Keratinocyte (primary cell): ENCODE measurements around the gene CAMK2G. TPM values are rescaled to one million over a fixed set of nuclear protein-coding genes. Genes with fewer than 3 reads are reported as not detected.

Source experiments
- DNase-seq: peaks from one replicate; pipeline ENCODE4 v3.0.0-alpha.2; 2011; ENCODE audit warnings: low read depth, missing footprints, low spot score
- FAIRE-seq: peaks from 2 replicates; lab custom pipeline; 2011; peaks lifted over from hg19 to GRCh38; lab: Jason Lieb, UNC
- H2AFZ ChIP-seq: 2 replicates; pipeline ENCODE4 v1.6.0; 2012; ENCODE audit warnings: low read length, control low read depth, inconsistent platforms; ENCODE audit not compliant: control insufficient read depth
- H3K27ac ChIP-seq: 2 replicates; pipeline ENCODE4 v1.5.1; 2011; ENCODE audit warnings: low read length; ENCODE audit not compliant: control insufficient read depth, insufficient read depth
- H3K27me3 ChIP-seq: 3 replicates; pipeline ENCODE4 v1.6.0; 2011; ENCODE audit warnings: low read length; ENCODE audit not compliant: control insufficient read depth, insufficient read depth; ENCODE audit errors: extremely low read depth
- H3K36me3 ChIP-seq, 2 experiments: 2 replicates in 1 of 2; 3 replicates in 1 of 2; pipeline ENCODE4 v1.5.1; 2011; ENCODE audit warnings: low read length in 2 of 2, mild to moderate bottlenecking in 1 of 2; ENCODE audit not compliant: control insufficient read depth in 2 of 2, insufficient read depth in 2 of 2; ENCODE audit errors: extremely low read depth in 1 of 2
- H3K4me1 ChIP-seq: 3 replicates; pipeline ENCODE4 v1.5.1; 2011; ENCODE audit warnings: low read length; ENCODE audit not compliant: control insufficient read depth, insufficient read depth; ENCODE audit errors: extremely low read depth
- H3K4me2 ChIP-seq: 3 replicates; pipeline ENCODE4 v1.6.0; 2011; ENCODE audit warnings: low read depth, low read length; ENCODE audit not compliant: control insufficient read depth, insufficient read depth; ENCODE audit errors: extremely low read depth
- H3K4me3 ChIP-seq, 3 experiments: fragments of 200-600 bp in 1 of 3; sonication (generic) in 1 of 3; 2 replicates in 2 of 3; 3 replicates in 1 of 3; pipeline ENCODE4 v1.5.1; 2011 to 2016; ENCODE audit warnings: low read length in 3 of 3, mild to moderate bottlenecking in 3 of 3, control low read depth in 2 of 3, inconsistent platforms in 1 of 3, low read depth in 1 of 3, mixed read lengths in 1 of 3, mixed run types in 1 of 3, moderate library complexity in 1 of 3; ENCODE audit not compliant: control insufficient read depth in 2 of 3, insufficient read depth in 2 of 3; ENCODE audit errors: extremely low read depth in 1 of 3
- H3K79me2 ChIP-seq: 2 replicates; pipeline ENCODE4 v1.6.0; 2012; ENCODE audit warnings: low read length; ENCODE audit not compliant: control insufficient read depth, insufficient read depth
- H3K9ac ChIP-seq: 3 replicates; pipeline ENCODE4 v1.6.0; 2011; ENCODE audit warnings: low read length; ENCODE audit not compliant: control insufficient read depth, insufficient read depth; ENCODE audit errors: extremely low read depth
- H3K9me1 ChIP-seq: 3 replicates; pipeline ENCODE4 v1.6.0; 2011; ENCODE audit warnings: low read length; ENCODE audit not compliant: control insufficient read depth, insufficient read depth; ENCODE audit errors: extremely low read depth
- H3K9me3 ChIP-seq: 2 replicates; pipeline ENCODE4 v1.5.1; 2012; ENCODE audit warnings: low read depth, low read length; ENCODE audit not compliant: control insufficient read depth
- H4K20me1 ChIP-seq: 3 replicates; pipeline ENCODE4 v1.6.0; 2011; ENCODE audit warnings: low read length; ENCODE audit not compliant: control insufficient read depth, insufficient read depth; ENCODE audit errors: extremely low read depth
- CTCF ChIP-seq, 3 experiments: IDR thresholded peaks in 1 of 3; conservative IDR thresholded peaks in 1 of 3; optimal IDR thresholded peaks in 1 of 3; 2 replicates in 2 of 3; 3 replicates in 1 of 3; pipeline versions ENCODE3 to v1.5.1; 2011; ENCODE audit warnings: low read length in 3 of 3, mild to moderate bottlenecking in 3 of 3, moderate library complexity in 2 of 3, control low read depth in 1 of 3, inconsistent platforms in 1 of 3; ENCODE audit not compliant: insufficient read depth in 2 of 3; ENCODE audit errors: extremely low read depth in 1 of 3
- EZH2 ChIP-seq: IDR thresholded peaks from one replicate; pipeline ENCODE4 v1.6.1; 2012; ENCODE audit warnings: inconsistent platforms, mild to moderate bottlenecking, low read length, moderate library complexity
- dilution Hi-C: fragments of 300-500 bp; cut with MboI; formaldehyde crosslinking; loops from one replicate; pipeline ENCODE4 v1.7.0; 2020; ENCODE audit warnings: low sequenced_read_pairs; ENCODE audit not compliant: extremely low pct_ligation_motif_present
- polyA plus RNA-seq, 5 experiments: library from polyadenylated mRNA; depleted of rRNA in 3 of 5; stranded (reverse) in 3 of 5; stranded (forward) in 1 of 5; unstranded in 1 of 5; fragments of >200 nt; gene quantifications; 1 replicate in 1 of 5; 2 replicates in 3 of 5; 3 replicates in 1 of 5; pipeline versions ENCODE4 v1.2.1 to v1.2.3, GENCODE V29; 2011 to 2012; ENCODE audit warnings: missing spikeins in 2 of 5, low read depth in 1 of 5, low replicate concordance in 1 of 5

The CAMK2G gene
- polyA plus RNA-seq, 1 donor (not counting 4 experiments of a cell fraction or from before 2014, with no cell fraction given): 17.6 TPM

GRCh38 chr10:73839276-73839966 is 34.9 kb downstream of the CAMK2G start:
- H3K27ac ChIP-seq: no peak overlapping the region
- peaks cover 8% of the 10 kb centered on the region for H3K4me1 ChIP-seq
- no peaks in the 10 kb centered on the region for H3K9me1 ChIP-seq
- FAIRE-seq (no peak), DNase-seq (no peak)
- H3K79me2 ChIP-seq: no peaks in the 10 kb centered on the region
- peaks cover 19 to 30% of the 10 kb centered on the region in 2 experiments for H3K36me3 ChIP-seq
- H2AFZ ChIP-seq: no peak overlapping the region
- no peak overlapping the region for H3K4me2 ChIP-seq
- TF ChIP-seq CTCF (optimal IDR thresholded peaks at IDR 0.05 in 1 of 3, IDR thresholded peaks at IDR 0.05 in 1 of 3, conservative IDR thresholded peaks at IDR 0.05 in 1 of 3; ENCODE audit: extremely low read depth in 1 of 3, insufficient read depth in 2 of 3, low read length in 3 of 3): no peak
- no peak for TF ChIP-seq EZH2
- no peaks in the 10 kb centered on the region for H3K9me3 ChIP-seq
- no peaks in the 10 kb centered on the region for H3K27me3 ChIP-seq
- no peak overlapping the region for H3K4me3 ChIP-seq
- dilution Hi-C loops: no loop called here
- H4K20me1 ChIP-seq: peaks cover 3% of the 10 kb centered on the region
- no peak overlapping the region for H3K9ac ChIP-seq

- Histone ChIP-seq H3K4me3 (no peak overlapping the region), H3K9me3 (no peaks in the 10 kb centered on the region), H3K36me3 (peaks cover 19 to 30% of the 10 kb centered on the region in 2 experiments), H2AFZ (no peak overlapping the region), H3K4me1 (peaks cover 8% of the 10 kb centered on the region), H3K4me2 (peak overlapping the region; percentile 22), H3K27ac (no peak overlapping the region), H3K9me1 (no peaks in the 10 kb centered on the region), H3K79me2 (no peaks in the 10 kb centered on the region), H3K27me3 (no peaks in the 10 kb centered on the region), H3K9ac (no peak overlapping the region), H4K20me1 (peaks cover 3% of the 10 kb centered on the region)
- no peak for TF ChIP-seq EZH2
- TF ChIP-seq CTCF (optimal IDR thresholded peaks at IDR 0.05 in 1 of 3, IDR thresholded peaks at IDR 0.05 in 1 of 3, conservative IDR thresholded peaks at IDR 0.05 in 1 of 3; ENCODE audit: extremely low read depth in 1 of 3, insufficient read depth in 2 of 3, low read length in 3 of 3): no peak
- DNase-seq (peak; percentile 30), FAIRE-seq (no peak)
- dilution Hi-C loops: no loop called here
These were observed 35.5 kb downstream of the CAMK2G start for GRCh38 chr10:73838827-73839226.
